ENCODE measurements around the gene TECR.

- TF ChIP-seq POLR2A (IDR thresholded peaks at IDR 0.05; ENCODE audit: low read length) (no peak), GATA1 (IDR thresholded peaks at IDR 0.05; ENCODE audit: low read depth, low read length) (no peak)
Observed at GRCh38 chr19:14553939-14554243, 24.5 kb downstream of the TECR start.

Data from erythroblast (primary cell).